AG04449 (cell line): Measurements from ENCODE around the gene ODF4.
A peak's percentile ranks its signal among the peaks of the same experiment; 100 is the strongest.

Source experiments
- CTCF ChIA-PET: fragments of 350-600 bp; formaldehyde crosslinking; extraction: SDS; loops from one replicate; lab custom pipeline; 2021; ENCODE audit warnings: antibody characterized with exemption; lab: Yijun Ruan, JAX
- POLR2A ChIA-PET: fragments of 400-600, 350-600 bp; formaldehyde crosslinking; extraction: SDS; loops from one replicate; lab custom pipeline; 2020; ENCODE audit warnings: antibody characterized with exemption, inconsistent platforms; lab: Yijun Ruan, JAX
- DNase-seq: peaks from one replicate; pipeline ENCODE4 v3.0.0-alpha.2; 2010; ENCODE audit warnings: low read depth, low spot score
- H3K4me3 ChIP-seq: 2 replicates; pipeline ENCODE4 v1.5.1; 2011; ENCODE audit warnings: low read depth, mild to moderate bottlenecking, control low read depth, low read length
- CTCF ChIP-seq: IDR thresholded peaks from one replicate; pipeline ENCODE4 v1.5.1; 2011; ENCODE audit warnings: mild to moderate bottlenecking, moderate library complexity, low read length, control low read depth, inconsistent platforms; ENCODE audit not compliant: insufficient read depth; ENCODE audit errors: missing control alignments

ODF4 gene

GRCh38 chr17:8300226-8300625 lies 39.4 kb upstream of the ODF4 start:
- no peak for DNase-seq
- H3K4me3 ChIP-seq: no peak overlapping the region
- no peak for TF ChIP-seq CTCF
- CTCF ChIA-PET: interaction anchor here (0.8 to 5.6 kb wide), 29 partner anchors 8 to 243 kb away, joined by 3 to 37 read pairs (median 6); partner anchors contain the start of genes BORCS6, PFAS and TMEM107
- POLR2A ChIA-PET: no interaction called here

DNA sequence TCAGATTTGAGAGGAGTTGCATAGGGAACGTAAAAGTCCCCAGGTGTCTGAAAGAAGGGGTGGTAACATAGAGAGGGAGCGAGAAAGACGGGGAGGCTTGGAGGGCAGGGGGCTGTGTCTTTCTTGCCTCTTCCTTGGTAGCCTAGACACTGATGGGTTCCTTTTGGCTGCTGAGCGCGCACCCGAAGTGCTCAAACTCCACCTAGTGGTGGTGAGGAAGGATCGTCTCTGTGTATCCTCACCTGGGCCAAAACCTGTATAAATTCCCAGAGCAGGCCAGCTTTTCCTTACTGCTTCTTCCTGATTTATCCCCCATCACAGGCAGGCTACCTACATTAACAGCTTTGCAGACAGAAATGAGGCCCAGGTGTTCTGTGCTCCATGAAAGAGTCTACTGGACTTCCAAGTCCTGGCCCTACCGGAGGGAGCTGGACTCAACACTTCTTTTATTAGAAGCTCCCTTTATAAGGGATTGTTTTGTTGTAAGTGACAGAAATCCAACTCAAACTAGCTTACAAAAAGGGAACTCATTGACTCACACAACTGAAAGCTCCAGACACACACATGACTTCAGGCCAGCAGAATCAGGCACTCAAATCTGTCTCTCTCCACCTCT lies 38.9 kb upstream of the ODF4 start:
- ChIA-PET POLR2A (no interaction called here), CTCF (interaction anchor here (0.6 to 5.6 kb wide), 41 partner anchors 9 to 244 kb away, joined by 3 to 37 read pairs (median 4); partner anchors contain the start of genes BORCS6, PFAS and RANGRF)
- no peak for DNase-seq
- TF ChIP-seq CTCF: peak; percentile 89
- no peak overlapping the region for H3K4me3 ChIP-seq

DNA sequence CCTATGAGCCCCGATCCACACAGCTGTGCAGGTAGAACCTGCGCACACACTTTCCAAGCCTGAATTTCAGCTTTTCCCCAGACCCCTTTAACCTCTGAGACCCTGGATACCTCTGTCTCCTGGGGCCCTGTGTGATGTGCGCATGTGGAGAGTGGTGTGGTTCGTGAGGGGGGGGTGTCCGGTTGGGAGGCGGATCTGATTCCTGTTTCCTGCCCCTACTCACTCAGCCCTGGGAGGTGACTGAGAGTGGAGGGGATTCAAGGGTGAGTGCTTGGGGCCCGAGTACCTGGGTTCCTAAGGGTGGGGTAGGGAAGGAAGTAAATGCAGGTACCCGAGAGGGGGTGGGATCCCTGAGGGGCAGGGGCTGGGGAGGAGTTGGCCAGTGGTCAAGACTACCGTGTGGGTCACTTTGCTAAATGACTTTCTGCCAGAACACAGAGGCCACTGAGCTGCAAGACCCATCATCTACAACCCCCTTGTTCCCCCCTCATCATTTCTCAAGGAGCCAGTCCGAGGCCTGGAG lies 29.0 kb upstream of the ODF4 start:
- TF ChIP-seq CTCF: no peak
- no peak for DNase-seq
- CTCF ChIA-PET: interaction anchor here (1.0 kb wide), 1 partner anchor 10 kb away, joined by 3 read pairs; no protein-coding TSS in a partner anchor
- H3K4me3 ChIP-seq: no peak overlapping the region
- POLR2A ChIA-PET: no interaction called here

DNA sequence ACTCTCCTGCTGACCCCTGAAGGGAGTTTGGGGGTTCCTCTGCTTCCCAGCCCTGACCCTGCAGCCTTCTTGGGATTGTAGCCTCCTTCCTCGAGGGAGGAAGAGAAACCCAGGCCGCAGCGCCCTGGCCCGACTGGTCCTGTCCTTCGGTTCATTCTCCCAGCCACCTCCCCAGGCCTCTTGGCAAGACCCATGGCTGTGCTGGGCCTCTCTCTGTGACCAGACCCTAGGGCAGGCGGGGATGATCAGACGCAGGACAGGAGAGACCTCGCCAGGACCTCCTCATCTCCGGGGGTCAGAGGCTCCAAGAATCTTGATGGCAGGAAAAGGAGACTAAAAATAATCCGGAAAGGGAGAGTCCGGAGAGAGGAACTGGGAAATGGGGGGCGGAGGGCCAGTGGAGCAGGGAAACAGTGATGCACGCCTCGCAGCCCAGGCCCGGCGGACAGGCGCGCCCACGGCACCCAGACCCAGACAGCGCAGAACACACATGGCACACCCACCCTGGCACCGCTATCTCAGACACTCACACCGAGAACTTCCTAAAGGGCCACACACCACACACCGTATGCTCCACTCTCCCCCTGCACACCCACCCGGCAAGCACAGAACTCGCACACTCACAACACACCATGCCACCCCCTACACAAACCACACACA lies 28.4 kb upstream of the ODF4 start:
- no peak for DNase-seq
- no peak for TF ChIP-seq CTCF
- no peak overlapping the region for H3K4me3 ChIP-seq
- POLR2A ChIA-PET: no interaction called here
- CTCF ChIA-PET: interaction anchor here (1.0 to 2.5 kb wide), 2 partner anchors 10 to 11 kb away, joined by 3 to 10 read pairs; no protein-coding TSS in a partner anchor

GRCh38 chr17:8312251-8312650 lies 27.4 kb upstream of the ODF4 start:
- POLR2A ChIA-PET: no interaction called here
- TF ChIP-seq CTCF: no peak
- CTCF ChIA-PET: interaction anchor here (0.6 to 2.5 kb wide), 3 partner anchors 12 to 17 kb away, joined by 3 to 10 read pairs (median 3); no protein-coding TSS in a partner anchor
- no peak overlapping the region for H3K4me3 ChIP-seq
- no peak for DNase-seq
